OCI-LY3 (cell line): ENCODE measurements around the gene MPRIP.

ENCODE experiments used
- CTCF ChIP-seq: fragments of 200-600, 300-600 bp; sonication (generic); IDR thresholded peaks from 2 replicates; pipeline ENCODE4 v1.5.1; 2014; ENCODE audit warnings: antibody characterized with exemption, low read length, low read depth
- EZH2phosphoT487 ChIP-seq: fragments of 200-600 bp; shearing (Covaris generic); IDR thresholded peaks from 2 replicates; pipeline ENCODE4 v1.6.1; 2018; ENCODE audit warnings: antibody characterized with exemption, mixed run types, low read depth

- TF ChIP-seq CTCF, result no peak
- no peak for TF ChIP-seq EZH2phosphoT487
These were observed 40.6 kb downstream of the MPRIP start for GRCh38 chr17:17082878-17083277.
